Measurements from ENCODE around the gene TRIM16.
"Not testable (repeated sequence)": the region's sequence is repeated elsewhere in the genome, so short reads cannot be mapped to it uniquely, and the experiment has no call there.

The TRIM16 gene

DNA sequence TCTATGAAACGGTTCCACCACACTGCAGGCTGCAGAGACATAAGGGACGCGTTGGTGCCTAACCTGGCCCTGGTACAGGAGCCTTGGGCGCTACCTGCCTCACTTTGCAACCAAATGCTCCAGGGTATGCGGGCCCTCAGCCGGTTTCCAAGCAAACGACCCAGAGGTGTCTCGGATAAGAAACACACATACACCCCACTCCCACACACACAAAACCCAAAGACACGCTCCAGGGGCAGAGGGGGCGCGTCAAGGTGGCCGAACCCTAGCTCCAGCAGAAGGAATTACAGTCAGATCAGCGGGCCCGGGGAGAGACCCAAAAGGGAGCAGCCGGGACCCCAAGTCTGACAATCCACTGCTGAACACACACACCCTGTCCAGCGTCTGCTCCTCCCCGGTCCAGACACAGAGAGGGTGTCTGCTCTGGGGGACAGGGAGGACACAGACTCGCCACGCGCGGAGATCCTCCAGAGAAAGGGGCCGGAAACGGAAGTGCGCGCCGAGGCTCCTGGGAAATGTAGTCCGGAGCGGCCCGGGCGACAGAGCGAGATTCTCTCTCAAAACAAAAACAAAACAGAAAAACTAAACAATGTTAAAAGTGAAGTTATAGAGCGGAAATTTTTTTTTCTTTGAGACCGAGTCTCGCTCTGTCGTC is at the start of gene TRIM16:
Gene TRIM16, minus strand, starts transcription at position 488 of the 655 bp plus-strand sequence. CDS start 32,702 bp downstream, outside the sequence.
- DNase-seq = peak; percentile 74 to 75

- DNase-seq = not testable (repeated sequence)
These were observed 49.2 kb upstream of the TRIM16 start for GRCh38 chr17:15733174-15733789.

- DNase-seq = not testable (repeated sequence)
These were observed 47.8 kb upstream of the TRIM16 start, which contains the start of gene TBC1D26 for GRCh38 chr17:15731900-15732299. Gene TBC1D26 (plus strand): TSS chr17:15732283. CDS start chr17:15735349, 3,066 bp downstream.

DNA sequence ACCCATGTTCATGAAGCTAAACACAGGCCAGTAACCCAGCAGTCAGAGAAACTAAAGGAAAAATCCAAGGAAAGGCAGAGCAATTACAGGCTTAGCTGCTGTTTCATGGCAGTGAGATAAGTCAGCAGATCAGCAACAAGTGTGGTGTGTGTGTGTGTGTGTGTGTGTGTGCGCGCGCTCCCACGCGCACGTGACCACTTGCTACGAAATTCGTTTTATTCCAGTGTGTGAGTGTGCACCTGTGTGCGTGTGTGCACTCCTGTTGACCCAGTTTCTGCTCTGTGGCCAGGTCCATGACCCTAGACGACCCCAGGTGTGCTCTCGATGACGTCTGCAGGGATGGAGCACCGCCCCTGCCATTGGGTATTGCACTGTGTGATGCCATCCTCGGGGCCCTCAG is 46.4 kb upstream of the TRIM16 start:
- not testable (repeated sequence) for DNase-seq

- DNase-seq = not testable (repeated sequence)
These were observed 32.8 kb upstream of the TRIM16 start for GRCh38 chr17:15716601-15717563.

DNA sequence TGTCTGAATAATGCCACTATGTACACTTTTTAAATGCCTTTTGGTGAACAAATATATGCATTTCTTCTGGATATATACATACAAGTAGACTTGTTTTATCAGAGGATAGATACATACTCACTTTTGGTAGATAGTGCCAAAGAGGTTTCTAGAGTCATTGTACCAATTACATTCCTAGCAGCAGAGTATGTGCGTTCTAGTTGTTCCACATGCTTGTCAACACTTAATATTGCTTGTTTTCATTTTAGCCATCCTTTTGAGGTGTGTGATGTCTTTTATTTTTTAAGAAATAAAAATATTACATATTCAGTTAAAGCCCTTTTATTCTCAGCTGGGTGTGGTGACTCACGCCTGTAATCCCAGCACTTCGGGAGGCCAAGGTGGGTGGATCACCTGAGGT is 24.8 kb upstream of the TRIM16 start:
- not testable (repeated sequence) for DNase-seq

DNA sequence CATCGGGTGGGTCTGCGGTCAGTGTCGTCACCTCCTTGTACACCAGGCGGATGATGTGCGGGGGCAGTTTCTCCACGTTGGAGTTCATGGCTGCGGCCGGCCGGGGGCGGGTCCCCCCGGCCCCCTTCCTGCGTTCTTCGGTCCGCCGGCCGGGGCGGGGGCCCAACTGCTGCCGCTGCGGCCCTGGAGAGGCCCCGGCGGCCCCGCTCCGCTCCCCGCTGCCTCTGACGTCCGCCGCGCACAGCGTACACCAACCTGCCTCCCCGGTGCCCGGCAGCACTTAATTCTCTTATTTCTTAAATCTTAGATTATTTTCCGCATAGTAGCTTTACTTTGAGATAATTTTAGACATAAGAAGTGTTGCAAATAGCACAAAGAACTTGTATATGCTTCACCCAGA is 20.7 kb upstream of the TRIM16 start:
- DNase-seq = not testable (repeated sequence)

DNA sequence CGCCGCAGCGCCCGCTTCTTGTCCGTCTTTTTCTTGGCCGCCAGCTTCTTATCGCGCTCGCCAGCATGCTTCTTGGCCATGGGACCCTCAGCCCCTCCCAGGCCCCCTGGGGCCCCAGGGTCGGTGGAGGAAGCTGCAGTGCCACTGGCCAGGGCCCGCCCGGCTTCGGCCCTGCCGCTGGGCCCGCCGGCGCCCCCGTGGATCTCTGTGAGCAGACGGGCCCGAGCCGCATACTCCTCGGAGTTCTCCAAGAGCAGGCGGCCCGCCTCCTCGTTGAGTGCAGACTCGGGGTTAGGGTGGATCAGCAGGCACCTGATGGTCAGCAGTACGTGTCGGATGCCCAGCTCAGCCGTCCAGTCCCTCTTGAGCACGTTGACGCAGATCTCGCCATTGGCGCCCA is 20.1 kb upstream of the TRIM16 start:
- not testable (repeated sequence) for DNase-seq

- not testable (repeated sequence) for DNase-seq
These were observed 15.8 kb upstream of the TRIM16 start for GRCh38 chr17:15699937-15700336.

DNA sequence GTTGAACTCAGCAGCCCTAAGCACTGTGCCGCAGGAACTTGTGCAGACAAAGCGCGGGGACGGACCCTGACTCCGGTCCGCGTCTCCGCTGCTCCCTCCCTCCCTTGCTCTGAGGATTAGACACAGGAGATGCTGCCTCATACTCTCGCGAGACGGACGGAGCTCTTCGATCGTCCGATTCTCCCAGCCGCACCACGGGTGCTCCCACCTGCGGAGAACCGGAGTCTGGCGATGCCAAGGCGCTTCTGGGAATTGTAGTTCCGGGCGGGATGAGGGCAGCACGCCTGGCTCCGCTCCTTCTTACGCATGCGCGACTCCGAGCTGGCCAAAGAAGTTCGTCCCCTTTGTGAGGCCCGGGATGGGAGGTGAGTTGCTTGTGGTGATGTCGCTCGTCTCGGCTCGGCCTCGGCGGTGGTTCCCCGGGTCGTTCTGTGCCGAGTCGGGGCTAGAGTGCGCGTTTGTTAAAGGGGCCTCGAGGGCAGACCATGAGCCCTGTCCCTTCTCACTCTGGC is 15.4 kb upstream of the TRIM16 start, which contains the start of gene ZNF286A:
Gene ZNF286A, plus strand, starts transcription at position 340 of the 512 bp plus-strand sequence. CDS start 578 bp downstream, outside the sequence.
- peak; percentile 96 to 97 for DNase-seq

DNA sequence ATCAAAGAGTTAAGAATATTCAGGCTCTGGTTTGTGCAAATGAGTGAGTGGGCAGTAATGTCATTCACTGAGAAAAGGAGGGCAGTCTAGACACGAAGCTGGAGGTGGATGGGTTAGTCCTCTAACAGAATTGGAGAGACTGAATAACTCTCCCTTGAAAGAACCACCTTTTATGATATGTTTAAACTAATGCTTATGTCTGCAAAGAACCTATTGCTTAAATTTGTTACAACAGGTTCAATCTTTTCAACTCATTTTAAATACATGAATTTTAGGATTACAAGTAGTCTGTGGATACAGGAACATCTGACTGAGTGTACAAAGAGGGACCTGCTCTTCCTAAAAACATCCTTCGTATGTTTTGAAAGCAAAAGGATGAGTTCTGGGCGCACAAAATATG is 14.9 kb upstream of the TRIM16 start:
- DNase-seq = not testable (repeated sequence)

- DNase-seq = not testable (repeated sequence)
These were observed 3.4 kb upstream of the TRIM16 start for GRCh38 chr17:15687494-15687893.

DNA sequence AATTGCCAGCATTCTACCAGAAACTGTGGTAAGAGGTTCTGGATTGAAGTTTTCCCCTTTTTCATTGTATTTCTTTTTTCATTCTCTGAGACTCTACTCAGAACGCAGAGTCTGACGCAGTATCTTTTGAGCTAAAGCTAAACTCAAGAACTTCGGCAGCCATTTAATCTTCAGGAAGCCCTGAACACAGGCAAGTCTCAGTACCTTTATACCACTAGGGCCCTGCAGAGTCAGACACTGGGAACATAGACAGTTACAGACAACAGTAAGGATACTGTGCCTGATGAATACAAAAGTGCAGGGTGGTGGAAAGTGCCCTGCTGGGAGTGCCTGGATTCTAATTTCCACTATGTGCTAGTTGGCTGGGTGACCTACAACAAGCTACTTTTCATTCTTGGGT is 976 bp downstream of the TRIM16 start:
- DNase-seq = not testable (repeated sequence)

DNA sequence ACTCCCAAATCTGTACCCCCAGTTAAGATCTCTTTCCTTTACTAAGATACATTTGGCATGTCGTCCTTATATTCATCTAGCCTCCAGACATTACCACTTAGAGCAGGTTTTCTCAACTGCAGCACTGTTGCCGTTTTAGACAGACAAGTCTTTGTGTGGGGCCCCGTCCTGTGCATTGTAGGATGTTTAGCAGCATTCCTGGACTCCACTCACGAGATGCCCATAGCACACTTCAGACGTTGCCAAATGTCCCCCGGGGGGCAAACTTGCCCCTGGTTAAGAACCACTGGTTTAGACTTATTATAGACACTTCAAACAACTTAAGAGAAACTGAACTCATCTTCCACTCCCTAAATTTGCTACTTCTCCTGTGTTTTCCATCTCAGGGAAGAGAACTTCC is 8.1 kb downstream of the TRIM16 start:
- DNase-seq = not testable (repeated sequence)

DNA sequence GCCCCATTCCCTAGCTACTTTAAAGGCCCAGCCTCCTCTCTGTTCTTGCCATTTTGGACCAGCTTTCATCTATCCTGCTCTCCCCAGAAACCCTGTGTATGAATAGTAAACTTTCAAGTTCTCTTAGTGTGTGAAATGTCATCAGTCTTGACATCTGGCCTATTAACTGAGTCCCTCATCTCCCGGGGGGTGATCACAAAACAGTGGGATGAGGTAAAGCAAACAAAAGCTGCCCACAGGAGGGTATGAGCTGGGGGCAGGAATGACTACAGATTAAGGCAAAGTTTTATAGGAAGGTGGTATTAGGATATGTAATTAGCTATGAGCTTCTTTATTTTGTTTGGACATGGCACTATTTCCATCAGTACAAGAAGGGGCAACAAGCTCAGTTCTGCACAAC is 9.5 kb downstream of the TRIM16 start:
- DNase-seq = not testable (repeated sequence)

- not testable (repeated sequence) for DNase-seq
These were observed 14.6 kb downstream of the TRIM16 start for GRCh38 chr17:15669526-15669925.

DNA sequence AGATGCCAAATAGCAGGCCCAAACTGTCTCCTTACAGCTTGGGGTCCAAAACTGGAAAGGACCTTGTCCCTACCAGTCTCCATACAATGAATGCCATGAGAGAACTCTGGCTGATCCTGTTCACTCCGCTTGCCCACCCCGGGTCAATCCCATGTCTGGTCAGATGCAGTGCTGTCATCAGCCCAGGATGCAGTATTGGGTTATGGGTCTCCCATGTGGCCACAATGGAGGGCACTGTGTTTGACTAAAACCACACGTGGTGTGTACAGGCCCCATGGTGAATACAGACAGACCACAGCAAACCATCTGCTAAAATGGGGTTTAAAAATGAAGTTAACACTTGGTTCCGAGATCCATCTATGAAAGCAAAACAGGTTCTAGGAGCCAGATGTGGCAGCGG is 20.4 kb downstream of the TRIM16 start:
- no peak for DNase-seq

GRCh38 chr17:15663176-15663575 is 20.9 kb downstream of the TRIM16 start:
- DNase-seq = no peak

DNA sequence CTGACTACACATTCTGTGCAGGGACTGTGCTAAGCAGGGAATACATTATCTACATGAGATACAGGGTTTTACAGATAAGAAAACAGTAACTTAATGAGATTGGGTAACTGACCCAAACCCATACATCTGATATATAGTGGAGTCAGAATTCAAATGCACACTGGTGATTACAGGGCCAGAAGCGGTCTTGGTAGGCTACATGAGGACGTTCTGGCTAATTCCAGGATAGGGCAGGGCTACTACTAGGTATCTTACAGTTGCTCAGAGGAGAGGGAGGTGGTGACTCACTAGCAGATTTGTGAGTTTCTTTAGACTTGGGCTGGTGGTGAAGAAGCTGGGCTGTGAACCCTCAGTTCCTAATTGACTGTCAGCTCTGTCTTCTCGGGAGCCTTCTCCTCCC is 21.4 kb downstream of the TRIM16 start:
- no peak for DNase-seq

- no peak for DNase-seq
These were observed 24.0 kb downstream of the TRIM16 start for GRCh38 chr17:15660077-15660476.

DNA sequence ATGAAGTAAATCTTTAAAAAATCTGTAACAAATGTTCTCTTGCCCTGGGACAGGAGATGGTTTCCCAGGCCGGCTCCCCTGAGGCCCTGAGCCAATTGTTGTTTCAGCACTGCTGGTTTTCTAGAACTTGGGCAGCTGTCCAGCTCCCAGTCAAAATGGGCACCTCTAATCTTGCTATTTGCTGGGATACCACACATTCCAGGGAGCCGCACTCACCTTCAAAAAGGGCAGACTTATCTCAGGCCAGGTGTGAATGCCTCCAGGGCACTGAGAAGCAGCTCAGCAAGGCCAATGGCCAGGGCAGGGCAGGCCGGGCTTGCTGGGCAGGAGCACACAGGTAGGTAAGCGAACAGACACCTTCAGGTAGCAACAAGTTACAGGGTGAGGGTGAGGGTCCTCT is 24.4 kb downstream of the TRIM16 start:
- no peak for DNase-seq

GRCh38 chr17:15659236-15659635 is 24.9 kb downstream of the TRIM16 start:
- no peak for DNase-seq

DNA sequence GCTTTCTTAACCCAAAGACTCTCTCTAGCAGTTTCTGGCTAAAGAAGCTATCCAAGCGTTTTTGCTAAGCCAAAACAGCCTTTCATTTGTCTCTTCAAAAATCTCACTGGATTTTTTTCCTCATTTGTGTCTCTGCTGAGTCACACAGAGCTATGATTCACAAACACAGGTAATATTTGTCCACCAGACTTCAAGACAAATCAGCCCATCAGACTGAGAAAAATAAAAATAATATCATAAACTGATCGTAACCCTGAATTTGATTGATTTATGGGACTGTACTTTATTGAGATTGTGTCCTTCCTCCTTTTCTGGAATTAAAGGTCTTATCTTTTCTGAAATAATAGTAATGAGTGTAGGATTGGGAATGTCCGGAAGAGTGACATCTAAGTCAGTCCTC is 25.8 kb downstream of the TRIM16 start:
- no peak for DNase-seq
